ENCODE data around the gene MPZL2. TPM values are rescaled to one million over a fixed set of nuclear protein-coding genes. Genes with fewer than 3 reads are reported as not detected.

MPZL2 gene
- total and polyA plus RNA-seq, 9 of the 15 experiments (the other 6 are each of a cell fraction or from before 2014, with no cell fraction given) = 0.09 to 0.28 (median 0.18) TPM; not detected in 2

GRCh38 chr11:118313242-118313641, 49.1 kb upstream of the MPZL2 start (continued):
- TF ChIP-seq RNF219 (CRISPR knock-in tag; IDR thresholded peaks at IDR 0.05) = no peak

- Histone ChIP-seq H3K79me2 (ENCODE audit: control insufficient read depth, insufficient read depth, low read length) (no peaks in the 10 kb centered on the region), H3K9me1 (ENCODE audit: control insufficient read depth, insufficient read depth, low read length) (peaks cover 3% of the 10 kb centered on the region), H3K36me3 (ENCODE audit: control insufficient read depth, insufficient read depth, low read length) (no peaks in the 10 kb centered on the region), H3K4me2 (ENCODE audit: insufficient read depth, low read length) (no peak overlapping the region), H2AFZ (ENCODE audit: low read depth, low read length) (no peak overlapping the region), H3K9me3 (replicated peaks; ENCODE audit: control insufficient read depth, insufficient read depth, low read depth, low read length) (no peaks in the 10 kb centered on the region), H3K27ac (ENCODE audit: extremely low read depth, low read depth, low read length) (no peak overlapping the region), H3K4me1 (replicated peaks in 1 of 2; ENCODE audit: control insufficient read depth in 2 of 2, insufficient read depth in 2 of 2, low read length in 2 of 2) (peaks cover 18 to 38% of the 10 kb centered on the region in 2 experiments), H3K4me3 (no peak overlapping the region), H3K9ac (ENCODE audit: insufficient read depth in 1 of 2, low read depth in 2 of 2, low read length in 2 of 2) (no peak overlapping the region), H3K27me3 (ENCODE audit: control insufficient read depth in 2 of 2, insufficient read depth in 2 of 2, low read length in 2 of 2) (peaks cover 0 to 7% of the 10 kb centered on the region in 2 experiments; a peak in 1 of 5 replicates), H4K20me1 (replicated peaks; ENCODE audit: control insufficient read depth, insufficient read depth, low read length) (no peaks in the 10 kb centered on the region)
- ATAC-seq (no peak), FAIRE-seq (peak; percentile 46), DNase-seq (ENCODE audit: extremely low read depth in 1 of 4, low spot score in 3 of 4) (peak in 1 of 4 experiments; percentile 23)
- ChIA-PET POLR2A (no interaction called here), CTCF (ENCODE audit: low intra/inter-chr PET ratio) (no interaction called here)
- 18% methylated on average over 2 of the region's 2 CpGs for WGBS (ENCODE audit: insufficient coverage, low coverage, missing lambda C conversion rate)
- BruUV-seq (replicated peaks) = no TSS peak
- TF ChIP-seq ETV1 (tag; conservative IDR thresholded peaks at IDR 0.05; ENCODE audit: low read depth) (0 out of 2 replicates have a peak, but pooled peaks have one; percentile 9), HDGF (IDR thresholded peaks at IDR 0.05) (no peak), MEIS2 (IDR thresholded peaks at IDR 0.05; ENCODE audit: partially characterized antibody) (peak; percentile 80), DPF2 (IDR thresholded peaks at IDR 0.05) (0 out of 2 replicates have a peak, but pooled peaks have one; percentile 30), CBFA2T3 (IDR thresholded peaks at IDR 0.05) (peak; percentile 23; the same call in 1 of the 2 replicates), ZNF12 (CRISPR knock-in tag; IDR thresholded peaks at IDR 0.05) (no peak), DLX4 (CRISPR knock-in tag; IDR thresholded peaks at IDR 0.05) (no peak), PKNOX1 (IDR thresholded peaks at IDR 0.05) (peak; percentile 60; the same call in 1 of the 2 replicates), SAFB2 (IDR thresholded peaks at IDR 0.05; ENCODE audit: borderline replicate concordance, low read depth, low read length, severe bottlenecking) (no peak), HMBOX1 (IDR thresholded peaks at IDR 0.05) (peak; percentile 90), PBX2 (CRISPR knock-in tag; IDR thresholded peaks at IDR 0.05; ENCODE audit: low read depth) (no peak), PBX2 (tag; conservative IDR thresholded peaks at IDR 0.05; ENCODE audit: low read depth) (peak; percentile 57), CTBP1 (IDR thresholded peaks at IDR 0.05; ENCODE audit: borderline replicate concordance) (0 out of 2 replicates have a peak, but pooled peaks have one; percentile 18)
- intact Hi-C loops (cut with micrococcal nuclease) = loop anchor here (5.0 kb wide), 1 partner anchor 35 kb away; no protein-coding TSS in a partner anchor
- in situ Hi-C loops (cut with MboI) = no loop called here
Observed at GRCh38 chr11:118312328-118312727, 48.2 kb upstream of the MPZL2 start.

Data from K562 (cell line).